Measurements from ENCODE around the gene CRYGS. TPM values are rescaled to one million over a fixed set of nuclear protein-coding genes. Genes with fewer than 3 reads are reported as not detected.
"Not testable (repeated sequence)": the region's sequence is repeated elsewhere in the genome, so short reads cannot be mapped to it uniquely, and the experiment has no call there.

CRYGS gene
- 1.1 and 1.4 TPM in 2 replicates for total RNA-seq

GRCh38 chr3:186544281-186544680 lies at the start of gene CRYGS:
Gene CRYGS, minus strand, starts transcription at chr3:186544380. Its CDS starts 54 bp downstream, at chr3:186544326.
- DNase-seq (ENCODE audit: low read depth, low spot score), result no peak

- no peak for DNase-seq (ENCODE audit: low read depth, low spot score)
These were observed 49.7 kb upstream of the CRYGS start for GRCh38 chr3:186593862-186594261.

GRCh38 chr3:186592682-186593081 lies 48.5 kb upstream of the CRYGS start:
- DNase-seq (ENCODE audit: low read depth, low spot score), result no peak

- no peak for DNase-seq (ENCODE audit: low read depth, low spot score)
These were observed 46.6 kb upstream of the CRYGS start for GRCh38 chr3:186590580-186591295.

- DNase-seq (ENCODE audit: low read depth, low spot score), result no peak
These were observed 45.8 kb upstream of the CRYGS start for GRCh38 chr3:186589856-186590579.

GRCh38 chr3:186589121-186589520 lies 44.9 kb upstream of the CRYGS start:
- DNase-seq (ENCODE audit: low read depth, low spot score), result no peak

GRCh38 chr3:186588632-186589031 lies 44.5 kb upstream of the CRYGS start:
- no peak for DNase-seq (ENCODE audit: low read depth, low spot score)

- DNase-seq (ENCODE audit: low read depth, low spot score), result no peak
These were observed 43.0 kb upstream of the CRYGS start for GRCh38 chr3:186587183-186587582.

- DNase-seq (ENCODE audit: low read depth, low spot score), result not testable (repeated sequence)
These were observed 42.1 kb upstream of the CRYGS start for GRCh38 chr3:186586245-186586644.

GRCh38 chr3:186583831-186584230 lies 39.7 kb upstream of the CRYGS start:
- no peak for DNase-seq (ENCODE audit: low read depth, low spot score)

- no peak for DNase-seq (ENCODE audit: low read depth, low spot score)
These were observed 38.4 kb upstream of the CRYGS start for GRCh38 chr3:186582541-186582940.

GRCh38 chr3:186580785-186581184 lies 36.6 kb upstream of the CRYGS start:
- no peak for DNase-seq (ENCODE audit: low read depth, low spot score)

- no peak for DNase-seq (ENCODE audit: low read depth, low spot score)
These were observed 33.3 kb upstream of the CRYGS start for GRCh38 chr3:186577521-186577920.

GRCh38 chr3:186571644-186572013 lies 27.4 kb upstream of the CRYGS start:
- DNase-seq (ENCODE audit: low read depth, low spot score), result no peak

GRCh38 chr3:186570941-186571643 lies 26.9 kb upstream of the CRYGS start:
- no peak for DNase-seq (ENCODE audit: low read depth, low spot score)

GRCh38 chr3:186570096-186570940 lies 26.1 kb upstream of the CRYGS start, which contains the start of gene DNAJB11:
Gene DNAJB11, plus strand, starts transcription at chr3:186570720. Its CDS starts 178 bp downstream, at chr3:186570898.
- DNase-seq (ENCODE audit: low read depth, low spot score), result peak; percentile 100

GRCh38 chr3:186569779-186570095 lies 25.6 kb upstream of the CRYGS start:
- no peak for DNase-seq (ENCODE audit: low read depth, low spot score)

- DNase-seq (ENCODE audit: low read depth, low spot score), result not testable (repeated sequence)
These were observed 25.2 kb upstream of the CRYGS start for GRCh38 chr3:186569361-186569760.

GRCh38 chr3:186567072-186567921 lies 23.1 kb upstream of the CRYGS start, which contains the start of gene TBCCD1:
Gene TBCCD1, minus strand, starts transcription at chr3:186567339. Its CDS starts 3,010 bp downstream, at chr3:186564329.
- DNase-seq (ENCODE audit: low read depth, low spot score), result peak; percentile 62

GRCh38 chr3:186566772-186567071 lies 22.5 kb upstream of the CRYGS start:
- no peak for DNase-seq (ENCODE audit: low read depth, low spot score)

- no peak for DNase-seq (ENCODE audit: low read depth, low spot score)
These were observed 20.4 kb upstream of the CRYGS start for GRCh38 chr3:186564586-186564985.

Data from pulmonary artery endothelial cell (primary cell).